Vagina (tissue), 2 donors: ENCODE results near the gene FADS1. TPM values are rescaled to one million over a fixed set of nuclear protein-coding genes. Genes with fewer than 3 reads are reported as not detected.

ENCODE experiments used
- DNase-seq, 2 donors: peaks; one replicate each; pipeline ENCODE4 v3.0.0-alpha.2; 2017; ENCODE audit errors: extremely low spot score in 2 of 2
- H3K27ac ChIP-seq: fragments of 200-600 bp; sonication (generic); one replicate; pipeline ENCODE4 v1.5.1; 2019
- H3K27me3 ChIP-seq: fragments of 200-600 bp; sonication (generic); one replicate; pipeline ENCODE4 v1.5.1; 2019
- H3K36me3 ChIP-seq, 2 donors: fragments of 200-600 bp; sonication (generic); one replicate each; pipeline ENCODE4 v1.5.1; 2017 to 2019
- H3K4me1 ChIP-seq: fragments of 200-600 bp; sonication (generic); one replicate; pipeline ENCODE4 v1.5.1; 2019
- H3K4me3 ChIP-seq, 2 donors: fragments of 200-600 bp; sonication (generic); 1 replicate in 1 of 2; 2 replicates in 1 of 2; pipeline ENCODE4 v1.5.1; 2016 to 2019
- H3K9me3 ChIP-seq: fragments of 200-600 bp; sonication (generic); one replicate; pipeline ENCODE4 v1.5.1; 2019
- CTCF ChIP-seq, 3 experiments: fragments of 450-650 bp in 2 of 3; fragments of 200-600 bp in 1 of 3; sonication (generic) in 1 of 3; IDR thresholded peaks; one replicate each; pipeline ENCODE4 v1.5.1; 2017 to 2019; ENCODE audit warnings: antibody characterized with exemption in 3 of 3, mild to moderate bottlenecking in 2 of 3, moderate library complexity in 2 of 3
- POLR2A ChIP-seq, 2 donors: fragments of 450-650 bp; IDR thresholded peaks; one replicate each; pipeline ENCODE4 v1.6.1; 2017; ENCODE audit warnings: antibody characterized with exemption in 2 of 2, mild to moderate bottlenecking in 2 of 2, moderate library complexity in 2 of 2
- POLR2AphosphoS5 ChIP-seq, 2 donors: sonication (generic); formaldehyde crosslinking; IDR thresholded peaks; one replicate each; pipeline ENCODE4 v1.9.0; 2017; ENCODE audit warnings: antibody characterized with exemption in 2 of 2, mild to moderate bottlenecking in 2 of 2, low read depth in 1 of 2; ENCODE audit not compliant: insufficient read depth in 1 of 2
- intact Hi-C: fragments of 100-400 bp; cut with DNase I; formaldehyde crosslinking; loops from one replicate; pipeline ENCODE4 v1.15.1; 2023
- total RNA-seq: library from RNA; depleted of rRNA; stranded (reverse); fragments of >200 nt; gene quantifications from one replicate; pipeline ENCODE4 v1.2.3, GENCODE V29; 2016

The FADS1 gene
- 9.8 TPM for total RNA-seq

- peaks cover 0 to 7% of the 10 kb centered on the region in 2 donors for H3K36me3 ChIP-seq
- H3K27ac ChIP-seq, result peak within 1 kb of the TSS; percentile 99
- H3K9me3 ChIP-seq, result no peaks in the 10 kb centered on the region
- H3K4me3 ChIP-seq, result peak within 1 kb of the TSS; percentile 51 to 83
- intact Hi-C loops, result loop anchor here (5.0 kb wide), 2 partner anchors 75 to 155 kb away; partner anchors contain the start of gene FADS3
- DNase-seq, result no peak
- TF ChIP-seq CTCF (IDR thresholded peaks at IDR 0.05) (peak in 1 of 3 experiments; percentile 25), POLR2AphosphoS5 (IDR thresholded peaks at IDR 0.05; ENCODE audit: insufficient read depth in 1 of 2, low read depth in 1 of 2) (peak; percentile 17 to 74), POLR2A (IDR thresholded peaks at IDR 0.05) (peak in 1 of 2 donors; percentile 39)
- peaks cover 21% of the 10 kb centered on the region for H3K4me1 ChIP-seq
- H3K27me3 ChIP-seq, result no peaks in the 10 kb centered on the region
Observed at GRCh38 chr11:61816736-61817455, at the start of gene FADS1. TSS of gene FADS1 (minus strand) at chr11:61817003. CDS start at chr11:61816929, 74 bp downstream.

GRCh38 chr11:61866231-61866957 is 49.6 kb upstream of the FADS1 start:
- Histone ChIP-seq H3K27me3 (no peaks in the 10 kb centered on the region), H3K27ac (no peak overlapping the region), H3K4me3 (no peak overlapping the region), H3K4me1 (peaks cover 10% of the 10 kb centered on the region), H3K36me3 (peaks cover 0 to 8% of the 10 kb centered on the region in 2 donors), H3K9me3 (no peaks in the 10 kb centered on the region)
- intact Hi-C loops, result no loop called here
- DNase-seq, result no peak
- no peak for TF ChIP-seq POLR2A (IDR thresholded peaks at IDR 0.05)
- no peak for TF ChIP-seq CTCF (IDR thresholded peaks at IDR 0.05)
- no peak for TF ChIP-seq POLR2AphosphoS5 (IDR thresholded peaks at IDR 0.05; ENCODE audit: insufficient read depth in 1 of 2, low read depth in 1 of 2)

GRCh38 chr11:61864814-61865775 is 48.3 kb upstream of the FADS1 start:
- DNase-seq, result no peak
- Histone ChIP-seq H3K36me3 (peaks cover 0 to 8% of the 10 kb centered on the region in 2 donors), H3K27me3 (no peaks in the 10 kb centered on the region), H3K4me1 (peaks cover 5% of the 10 kb centered on the region), H3K27ac (no peak overlapping the region), H3K4me3 (no peak overlapping the region), H3K9me3 (no peaks in the 10 kb centered on the region)
- TF ChIP-seq POLR2A (IDR thresholded peaks at IDR 0.05) (no peak), POLR2AphosphoS5 (IDR thresholded peaks at IDR 0.05; ENCODE audit: insufficient read depth in 1 of 2, low read depth in 1 of 2) (no peak), CTCF (IDR thresholded peaks at IDR 0.05) (no peak)
- intact Hi-C loops, result no loop called here

- Histone ChIP-seq H3K27me3 (no peaks in the 10 kb centered on the region), H3K4me1 (peaks cover 6% of the 10 kb centered on the region), H3K36me3 (peaks cover 0 to 8% of the 10 kb centered on the region in 2 donors), H3K9me3 (no peaks in the 10 kb centered on the region), H3K4me3 (no peak overlapping the region), H3K27ac (no peak overlapping the region)
- TF ChIP-seq POLR2A (IDR thresholded peaks at IDR 0.05) (no peak), POLR2AphosphoS5 (IDR thresholded peaks at IDR 0.05; ENCODE audit: insufficient read depth in 1 of 2, low read depth in 1 of 2) (no peak), CTCF (IDR thresholded peaks at IDR 0.05) (no peak)
- intact Hi-C loops, result no loop called here
- no peak for DNase-seq
Observed at GRCh38 chr11:61863548-61864081, 46.8 kb upstream of the FADS1 start.
